ENCODE measurements around the gene RAB25. TPM values are rescaled to one million over a fixed set of nuclear protein-coding genes. Genes with fewer than 3 reads are reported as not detected.

The RAB25 gene
- total RNA-seq, 3 donors from 2014 or later: 40.3 to 68.6 TPM; not detected in 1

DNA sequence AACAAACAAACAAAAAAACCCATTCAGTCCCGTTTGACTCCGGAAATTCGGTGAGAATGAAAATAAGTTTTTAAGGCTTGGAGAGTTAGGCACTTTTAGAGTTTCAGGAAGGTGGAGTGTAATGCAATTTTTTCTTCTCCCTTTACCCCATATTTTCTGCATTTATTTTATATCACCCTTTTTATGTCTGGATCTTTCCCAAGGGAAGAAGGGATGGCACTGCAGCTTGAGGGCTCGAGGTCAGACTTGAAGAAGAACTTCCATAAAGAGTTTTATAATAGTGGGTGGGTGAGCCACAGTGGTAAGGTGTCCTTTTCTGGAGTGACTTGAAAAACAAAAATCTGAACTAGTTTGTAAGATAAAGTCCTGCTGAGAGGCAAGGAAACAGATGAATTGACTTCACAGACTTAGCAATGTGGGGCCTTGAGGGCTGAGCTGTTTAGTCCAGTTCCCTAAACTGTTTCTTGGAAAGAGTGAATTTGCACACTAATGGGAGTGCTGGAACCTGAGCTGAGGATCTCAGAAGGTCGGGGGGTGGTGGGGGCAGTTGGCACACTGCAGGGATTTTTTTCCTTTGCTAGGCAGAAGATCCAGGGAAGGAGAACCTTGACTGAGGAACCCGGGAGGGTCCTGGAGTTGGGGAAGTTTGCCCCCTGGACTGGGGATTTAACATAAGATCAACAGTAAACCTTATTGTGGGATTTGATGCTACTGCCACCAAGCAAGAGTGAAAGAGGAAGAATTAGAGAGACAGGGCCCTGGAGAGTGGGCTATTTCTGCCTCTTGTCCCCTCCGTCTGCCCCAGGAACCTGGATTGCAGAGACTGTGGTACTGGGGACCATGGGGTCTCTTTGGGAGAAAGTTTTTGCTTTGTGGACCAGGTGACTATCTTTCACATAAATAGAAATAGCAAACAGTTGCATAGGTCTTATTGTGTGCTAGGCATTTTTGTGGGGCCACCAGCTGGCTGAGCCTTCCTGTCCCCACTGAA is 23.1 kb downstream of the RAB25 start:
- Histone ChIP-seq H3K4me3 (peak overlapping the region in 2 of 3 donors; percentile 89 to 95), H3K27me3 (no peaks in the 10 kb centered on the region), H3K4me1 (peaks cover 0 to 5% of the 10 kb centered on the region in 2 donors), H3K27ac (no peak overlapping the region), H3K36me3 (no peaks in the 10 kb centered on the region), H3K9me3 (no peaks in the 10 kb centered on the region)
- intact Hi-C loops (cut with DNase I; ENCODE audit: low total_unique reads): loop anchor here (2.0 to 10.0 kb wide), 2 partner anchors 141 to 209 kb away; no protein-coding TSS in a partner anchor
- TF ChIP-seq, protein P1, sequence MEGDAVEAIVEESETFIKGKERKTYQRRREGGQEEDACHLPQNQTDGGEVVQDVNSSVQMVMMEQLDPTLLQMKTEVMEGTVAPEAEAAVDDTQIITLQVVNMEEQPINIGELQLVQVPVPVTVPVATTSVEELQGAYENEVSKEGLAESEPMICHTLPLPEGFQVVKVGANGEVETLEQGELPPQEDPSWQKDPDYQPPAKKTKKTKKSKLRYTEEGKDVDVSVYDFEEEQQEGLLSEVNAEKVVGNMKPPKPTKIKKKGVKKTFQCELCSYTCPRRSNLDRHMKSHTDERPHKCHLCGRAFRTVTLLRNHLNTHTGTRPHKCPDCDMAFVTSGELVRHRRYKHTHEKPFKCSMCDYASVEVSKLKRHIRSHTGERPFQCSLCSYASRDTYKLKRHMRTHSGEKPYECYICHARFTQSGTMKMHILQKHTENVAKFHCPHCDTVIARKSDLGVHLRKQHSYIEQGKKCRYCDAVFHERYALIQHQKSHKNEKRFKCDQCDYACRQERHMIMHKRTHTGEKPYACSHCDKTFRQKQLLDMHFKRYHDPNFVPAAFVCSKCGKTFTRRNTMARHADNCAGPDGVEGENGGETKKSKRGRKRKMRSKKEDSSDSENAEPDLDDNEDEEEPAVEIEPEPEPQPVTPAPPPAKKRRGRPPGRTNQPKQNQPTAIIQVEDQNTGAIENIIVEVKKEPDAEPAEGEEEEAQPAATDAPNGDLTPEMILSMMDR (IDR thresholded peaks at IDR 0.05): no peak
- TF ChIP-seq POLR2A (IDR thresholded peaks at IDR 0.05): no peak
- no peak for TF ChIP-seq POLR2AphosphoS5 (IDR thresholded peaks at IDR 0.05)
- DNase-seq (ENCODE audit: low spot score in 2 of 2): no peak

DNA sequence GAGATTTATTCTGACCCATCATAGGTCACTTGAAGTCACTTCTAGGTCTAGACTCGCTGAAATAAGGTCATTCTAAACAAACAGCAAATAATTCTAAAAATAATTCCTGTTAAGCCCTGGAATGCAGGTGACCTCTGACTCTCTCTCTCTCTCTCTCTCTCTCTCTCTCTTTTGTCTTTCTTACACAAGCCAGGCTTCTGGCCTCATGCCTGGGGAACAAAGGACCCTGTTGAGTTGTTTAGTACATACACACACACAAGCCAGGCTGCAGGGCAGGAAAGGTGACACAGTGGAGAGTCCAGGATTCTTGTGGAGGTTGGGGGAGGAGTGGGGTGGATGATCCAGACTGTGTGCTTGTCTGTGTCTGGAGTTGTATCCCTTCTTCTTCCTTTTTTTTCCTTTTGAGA is 25.3 kb downstream of the RAB25 start:
- intact Hi-C loops (cut with DNase I; ENCODE audit: low total_unique reads): loop anchor here (10.0 kb wide), 1 partner anchor 139 kb away; no protein-coding TSS in a partner anchor
- peak; percentile 67 to 77 for DNase-seq (ENCODE audit: low spot score in 2 of 2)
- Histone ChIP-seq H3K36me3 (no peaks in the 10 kb centered on the region), H3K27me3 (no peaks in the 10 kb centered on the region), H3K4me3 (no peak overlapping the region), H3K27ac (peak overlapping the region in 1 of 2 donors; percentile 59), H3K9me3 (no peaks in the 10 kb centered on the region), H3K4me1 (peaks cover 0 to 8% of the 10 kb centered on the region in 2 donors)
- TF ChIP-seq POLR2AphosphoS5 (IDR thresholded peaks at IDR 0.05) (peak in 1 of 3 donors; percentile 27), POLR2A (IDR thresholded peaks at IDR 0.05) (no peak)

DNA sequence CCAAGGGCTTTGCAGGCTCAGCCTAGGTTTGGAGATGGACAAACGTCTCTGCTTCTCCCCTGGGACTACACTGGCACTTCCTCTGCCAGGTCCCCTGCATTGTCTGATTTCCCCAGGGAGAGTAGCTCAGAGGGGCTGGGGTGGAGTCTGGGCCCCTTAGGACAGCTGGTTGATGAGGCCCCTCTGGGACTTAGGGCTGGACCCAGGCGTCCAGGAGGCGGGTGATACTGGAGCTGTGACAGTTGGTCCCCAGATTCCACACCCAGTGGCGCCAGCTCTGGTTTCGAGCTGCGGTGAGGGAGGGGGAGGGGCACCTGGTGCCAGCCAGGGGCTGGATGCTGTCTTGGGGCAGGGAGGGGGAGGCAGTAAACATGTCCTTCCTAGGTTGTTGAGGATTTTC is 28.7 kb downstream of the RAB25 start:
- intact Hi-C loops (cut with DNase I; ENCODE audit: low total_unique reads): loop anchor here (10.0 kb wide), 1 partner anchor 135 kb away; no protein-coding TSS in a partner anchor
- H3K9me3 ChIP-seq: no peaks in the 10 kb centered on the region
- peaks cover 0 to 8% of the 10 kb centered on the region in 2 donors for H3K4me1 ChIP-seq
- no peak for DNase-seq (ENCODE audit: low spot score in 2 of 2)
- H3K4me3 ChIP-seq: no peak overlapping the region
- no peaks in the 10 kb centered on the region for H3K36me3 ChIP-seq
- TF ChIP-seq, protein P1 (IDR thresholded peaks at IDR 0.05): no peak
- TF ChIP-seq POLR2AphosphoS5 (IDR thresholded peaks at IDR 0.05): no peak
- no peak for TF ChIP-seq POLR2A (IDR thresholded peaks at IDR 0.05)
- H3K27me3 ChIP-seq: no peaks in the 10 kb centered on the region
- H3K27ac ChIP-seq: no peak overlapping the region

DNA sequence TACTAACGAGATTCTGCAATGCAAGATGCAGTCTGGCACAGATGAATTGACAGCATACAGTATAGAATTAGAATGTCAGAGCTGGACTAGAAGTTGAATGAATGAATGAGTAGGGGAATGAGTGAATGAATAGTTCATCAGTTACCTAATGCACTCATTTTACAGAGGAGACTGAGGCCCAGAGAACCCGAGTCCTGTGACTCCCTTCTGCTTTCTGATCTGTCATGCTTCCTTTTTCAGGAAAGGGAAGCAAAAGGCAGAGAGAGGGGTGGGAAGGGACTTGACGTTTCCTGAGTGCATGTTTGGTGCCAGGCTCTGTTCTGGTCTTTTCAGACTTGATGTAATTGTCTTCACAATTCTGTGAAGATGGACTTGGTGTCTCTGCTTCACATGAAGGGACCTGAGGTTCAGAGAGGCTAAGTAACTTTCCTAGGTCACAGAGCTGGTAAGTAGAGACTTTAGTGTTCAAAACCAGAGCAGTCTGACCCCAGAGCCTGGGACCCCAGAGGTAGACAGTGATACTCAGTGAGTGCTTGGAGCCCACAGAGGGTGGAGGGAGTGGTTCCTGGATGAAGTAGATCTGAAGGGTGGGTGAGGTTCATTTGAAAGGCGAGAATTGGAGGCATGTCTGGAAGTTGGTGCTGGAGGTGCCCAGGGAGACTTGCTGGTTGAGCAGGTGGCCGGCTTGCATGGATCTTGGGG is 29.3 kb downstream of the RAB25 start:
- no peaks in the 10 kb centered on the region for H3K27me3 ChIP-seq
- no peaks in the 10 kb centered on the region for H3K9me3 ChIP-seq
- no peak overlapping the region for H3K4me3 ChIP-seq
- H3K27ac ChIP-seq: peak overlapping the region in 1 of 2 donors; percentile 60
- no peak for TF ChIP-seq POLR2A (IDR thresholded peaks at IDR 0.05)
- TF ChIP-seq, protein P1 (IDR thresholded peaks at IDR 0.05): no peak
- TF ChIP-seq POLR2AphosphoS5 (IDR thresholded peaks at IDR 0.05): no peak
- H3K4me1 ChIP-seq: peaks cover 0 to 8% of the 10 kb centered on the region in 2 donors
- H3K36me3 ChIP-seq: no peaks in the 10 kb centered on the region
- intact Hi-C loops (cut with DNase I; ENCODE audit: low total_unique reads): no loop called here
- no peak for DNase-seq (ENCODE audit: low spot score in 2 of 2)

DNA sequence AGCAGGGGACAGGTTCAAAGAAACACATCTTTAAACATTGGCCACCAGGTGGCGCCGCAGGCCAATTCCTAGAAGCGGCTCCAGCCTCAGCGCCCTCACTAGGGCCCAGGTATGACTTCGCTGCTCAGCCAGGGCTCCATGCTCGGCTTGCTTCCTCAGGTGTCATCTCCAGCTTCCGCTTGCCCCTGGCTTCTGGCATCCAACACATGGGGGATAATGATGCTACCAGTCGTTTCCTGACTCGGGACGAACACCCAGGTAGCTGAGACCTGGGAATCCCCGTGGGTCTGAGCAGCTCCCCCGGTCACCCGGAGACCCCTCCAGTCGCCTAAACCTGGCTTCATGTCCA is 29.9 kb downstream of the RAB25 start:
- TF ChIP-seq, protein P1 (IDR thresholded peaks at IDR 0.05): peak; percentile 83 to 94 (median 87)
- peak in 2 of 3 donors; percentile 33 to 54 for TF ChIP-seq POLR2AphosphoS5 (IDR thresholded peaks at IDR 0.05)
- TF ChIP-seq POLR2A (IDR thresholded peaks at IDR 0.05): no peak
- H3K9me3 ChIP-seq: no peaks in the 10 kb centered on the region
- DNase-seq (ENCODE audit: low spot score in 2 of 2): peak; percentile 79 to 94
- no peaks in the 10 kb centered on the region for H3K27me3 ChIP-seq
- intact Hi-C loops (cut with DNase I; ENCODE audit: low total_unique reads): no loop called here
- H3K36me3 ChIP-seq: no peaks in the 10 kb centered on the region
- peaks cover 0 to 8% of the 10 kb centered on the region in 2 donors for H3K4me1 ChIP-seq
- H3K4me3 ChIP-seq: no peak overlapping the region
- H3K27ac ChIP-seq: peak overlapping the region in 1 of 2 donors; percentile 60
